ENCODE results near the gene PRKD2.

DNA sequence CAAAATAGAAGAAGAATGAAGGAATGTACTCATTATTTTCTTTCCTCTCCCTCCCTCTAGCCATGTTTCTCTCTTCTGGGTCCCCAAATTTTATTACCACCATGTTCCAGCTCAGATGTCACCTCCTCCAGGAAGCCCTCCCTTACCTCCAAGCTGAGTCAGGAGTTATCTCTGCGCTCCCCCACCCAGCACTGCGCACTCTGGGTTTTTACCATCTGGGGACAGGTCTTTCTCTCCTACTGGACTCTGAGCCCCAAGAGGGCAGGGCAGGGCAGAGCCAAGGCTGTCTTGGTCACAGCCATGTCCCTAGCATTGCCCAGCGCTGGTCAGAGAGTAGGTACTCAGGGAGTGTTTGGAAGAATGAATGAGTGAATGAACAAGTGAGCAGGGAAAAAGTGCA lies 83.8 kb downstream of the PRKD2 start:
- TF ChIP-seq GATA2 (IDR thresholded peaks at IDR 0.05; ENCODE audit: low read depth, low read length): no peak
- TF ChIP-seq GATA3 (IDR thresholded peaks at IDR 0.05; ENCODE audit: low read depth, low read length): no peak
